Stimulated activated CD4-positive, alpha-beta T cell treated with anti-CD3 and anti-CD28 coated beads, Interleukin-4, amount 100 ng/mL, for 1 hour (primary cell): ENCODE measurements around the gene MGLL.

ENCODE experiments used
- DNase-seq: peaks from one replicate; pipeline ENCODE4 v3.0.0-alpha.2; 2020

The MGLL gene

GRCh38 chr3:127787071-127787490, 35.2 kb downstream of the MGLL start:
- DNase-seq = no peak

- DNase-seq = no peak
These were observed 35.8 kb downstream of the MGLL start for GRCh38 chr3:127786353-127787070.

- DNase-seq = no peak
These were observed 36.5 kb downstream of the MGLL start for GRCh38 chr3:127785711-127786265.

GRCh38 chr3:127784865-127785710, 37.2 kb downstream of the MGLL start:
- DNase-seq = no peak

GRCh38 chr3:127784283-127784682, 38.0 kb downstream of the MGLL start:
- no peak for DNase-seq

- DNase-seq = no peak
These were observed 38.6 kb downstream of the MGLL start for GRCh38 chr3:127783642-127784160.

- DNase-seq = no peak
These were observed 39.1 kb downstream of the MGLL start for GRCh38 chr3:127783166-127783565.

- no peak for DNase-seq
These were observed 40.8 kb downstream of the MGLL start for GRCh38 chr3:127781411-127782001.

- DNase-seq = no peak
These were observed 41.5 kb downstream of the MGLL start for GRCh38 chr3:127780536-127781400.

GRCh38 chr3:127779747-127780146, 42.6 kb downstream of the MGLL start:
- no peak for DNase-seq

- DNase-seq = no peak
These were observed 44.2 kb downstream of the MGLL start for GRCh38 chr3:127777921-127778656.

GRCh38 chr3:127777332-127777731, 45.0 kb downstream of the MGLL start:
- no peak for DNase-seq

GRCh38 chr3:127776347-127776746, 46.0 kb downstream of the MGLL start:
- DNase-seq = no peak

GRCh38 chr3:127775398-127776109, 46.8 kb downstream of the MGLL start:
- no peak for DNase-seq

GRCh38 chr3:127774647-127775046, 47.7 kb downstream of the MGLL start:
- no peak for DNase-seq

- DNase-seq = no peak
These were observed 48.4 kb downstream of the MGLL start for GRCh38 chr3:127773752-127774395.

- no peak for DNase-seq
These were observed 49.2 kb downstream of the MGLL start for GRCh38 chr3:127772827-127773751.

- no peak for DNase-seq
These were observed 50.0 kb downstream of the MGLL start for GRCh38 chr3:127772273-127772672.

GRCh38 chr3:127771746-127772145, 50.6 kb downstream of the MGLL start:
- DNase-seq = no peak
